ENCODE data around the gene PCNX2.
A peak's percentile ranks its signal among the peaks of the same experiment; 100 is the strongest.
"Not testable (repeated sequence)": the region's sequence is repeated elsewhere in the genome, so short reads cannot be mapped to it uniquely, and the experiment has no call there.

PCNX2 gene

GRCh38 chr1:233158322-233158721, 137.2 kb downstream of the PCNX2 start:
- no peak for DNase-seq (ENCODE audit: low spot score)

DNA sequence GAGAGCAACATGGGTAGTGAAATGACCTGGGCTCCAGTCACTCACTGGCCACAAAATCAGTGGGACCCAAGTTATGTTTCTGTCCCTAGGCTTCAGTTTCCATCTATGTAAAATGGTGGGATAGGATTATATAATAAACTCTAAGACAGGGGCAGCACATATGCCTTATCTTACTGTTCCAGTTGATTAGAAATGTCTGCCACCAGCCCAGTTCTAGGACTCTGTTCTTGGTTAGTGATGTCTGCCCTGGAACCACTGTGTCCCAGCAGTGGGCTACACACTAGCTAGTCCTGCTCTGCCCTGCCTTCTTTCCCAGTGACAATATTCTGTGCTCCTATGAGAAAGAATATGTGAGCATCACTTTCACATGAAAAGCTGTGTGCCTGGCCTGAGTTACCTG, 138.3 kb downstream of the PCNX2 start:
- DNase-seq (ENCODE audit: low spot score): no peak

DNA sequence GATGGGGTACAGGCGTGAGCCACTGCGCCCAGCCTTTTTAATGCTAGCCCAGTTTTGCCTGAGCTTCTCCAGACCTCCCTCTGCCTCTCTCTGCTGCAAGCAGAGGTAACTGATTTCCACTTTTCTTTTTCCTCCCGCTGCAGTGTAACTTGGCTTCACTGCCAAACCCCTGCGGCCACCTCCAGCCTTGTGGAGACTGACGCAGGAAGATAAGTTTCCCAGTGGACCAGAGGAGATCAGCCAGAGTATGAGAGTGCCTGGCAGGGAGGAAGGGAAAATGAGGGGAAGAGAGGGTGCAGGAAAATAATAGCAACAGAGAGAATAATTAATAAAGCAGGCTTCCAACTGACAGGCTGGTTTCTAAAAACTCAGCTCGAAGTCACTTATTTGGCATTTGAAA, 143.7 kb downstream of the PCNX2 start:
- DNase-seq (ENCODE audit: low spot score): no peak

GRCh38 chr1:233144434-233144833, 151.1 kb downstream of the PCNX2 start:
- DNase-seq (ENCODE audit: low spot score): no peak

DNA sequence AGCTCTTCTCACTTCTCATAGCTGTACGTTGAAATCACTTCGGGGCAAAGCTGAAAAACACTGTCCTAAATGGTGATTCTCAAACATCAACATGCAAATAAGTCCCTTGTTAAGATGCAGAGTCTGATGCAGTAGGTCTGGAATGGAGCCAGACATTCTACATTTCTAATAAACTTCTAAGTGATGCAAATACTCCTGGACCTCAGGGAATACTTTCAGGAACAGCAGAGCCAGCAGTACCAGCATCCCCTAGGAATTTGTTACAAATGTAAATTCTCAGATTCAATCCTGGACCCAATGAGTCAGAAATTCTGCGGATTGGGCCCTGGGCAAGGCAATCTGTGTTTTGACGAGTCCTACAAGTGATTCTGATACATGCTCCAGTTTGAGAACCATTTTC, 152.3 kb downstream of the PCNX2 start:
- no peak for DNase-seq (ENCODE audit: low spot score)

DNA sequence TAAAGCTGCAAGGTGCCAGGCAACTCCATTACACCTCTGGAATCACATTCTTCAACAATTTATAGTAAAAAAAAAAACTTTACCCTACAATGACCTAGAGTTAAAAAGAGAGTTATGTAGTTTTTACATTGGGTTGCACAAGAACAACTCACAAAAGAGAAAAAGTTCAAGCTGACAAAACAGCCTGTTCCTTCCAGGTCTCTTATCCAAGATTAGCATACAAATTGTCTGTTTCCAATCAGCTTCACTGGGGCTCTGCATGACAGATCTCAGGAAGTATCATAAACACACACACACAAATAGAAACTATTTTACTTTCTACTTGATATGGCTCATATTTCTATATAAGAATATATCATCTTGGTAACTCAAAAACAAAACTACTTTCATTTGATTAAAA, 154.6 kb downstream of the PCNX2 start:
- no peak for DNase-seq (ENCODE audit: low spot score)

DNA sequence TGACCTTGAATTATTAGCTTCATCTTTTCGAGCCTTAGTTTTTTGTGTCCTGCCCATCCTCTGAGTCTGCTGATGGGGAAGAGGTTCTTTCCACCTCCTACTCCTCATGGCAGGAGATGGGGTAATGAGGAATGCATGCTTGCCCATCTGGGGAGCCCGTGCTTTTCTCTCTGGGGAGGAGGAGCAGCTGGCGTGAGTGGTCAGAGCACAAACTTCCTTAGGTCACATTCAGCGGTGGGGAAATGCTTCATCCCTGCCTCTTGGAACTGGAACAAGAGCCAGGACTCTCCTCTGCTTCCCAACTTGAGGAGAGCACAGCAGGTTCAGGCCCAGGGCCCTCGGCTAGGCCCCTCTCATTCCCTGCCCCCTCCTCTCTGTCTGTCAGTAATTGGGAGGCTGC, 155.0 kb downstream of the PCNX2 start:
- DNase-seq (ENCODE audit: low spot score): no peak

DNA sequence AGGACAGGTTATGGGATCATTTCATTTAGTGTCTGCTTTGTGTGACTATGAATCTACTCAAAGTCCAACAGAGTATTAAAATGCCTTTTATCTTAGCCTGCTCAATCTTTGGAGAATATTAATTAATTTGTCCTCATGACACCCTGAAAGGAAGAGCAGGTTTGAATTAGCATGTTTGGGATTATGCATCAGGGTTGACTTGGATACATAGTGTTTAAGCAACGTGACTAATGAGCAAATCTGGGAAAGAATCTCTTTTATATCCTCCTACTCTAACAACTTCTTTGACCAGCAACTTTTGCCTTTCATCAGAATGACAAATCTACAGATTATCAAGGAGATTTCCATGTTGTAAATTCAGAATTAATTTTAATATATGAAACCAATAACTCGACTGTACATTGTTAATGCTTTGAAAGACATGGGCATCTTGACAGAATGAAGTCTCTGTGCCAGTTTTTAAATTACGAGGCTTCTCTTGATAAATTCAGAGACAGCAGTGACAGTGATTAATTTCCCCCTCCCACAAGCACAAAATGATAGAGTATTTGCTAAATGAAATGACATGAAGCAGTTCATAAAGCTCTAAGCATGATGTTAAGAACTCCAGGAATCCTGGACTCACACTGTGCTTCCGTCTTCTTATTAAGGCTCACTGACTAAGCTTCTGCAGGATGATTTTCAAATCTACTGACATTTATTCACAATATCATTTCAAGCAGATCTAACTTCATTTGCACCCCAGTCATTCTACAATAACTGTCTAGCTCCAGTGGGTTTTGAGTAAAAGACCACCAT, 156.5 kb downstream of the PCNX2 start:
- no peak for DNase-seq (ENCODE audit: low spot score)

DNA sequence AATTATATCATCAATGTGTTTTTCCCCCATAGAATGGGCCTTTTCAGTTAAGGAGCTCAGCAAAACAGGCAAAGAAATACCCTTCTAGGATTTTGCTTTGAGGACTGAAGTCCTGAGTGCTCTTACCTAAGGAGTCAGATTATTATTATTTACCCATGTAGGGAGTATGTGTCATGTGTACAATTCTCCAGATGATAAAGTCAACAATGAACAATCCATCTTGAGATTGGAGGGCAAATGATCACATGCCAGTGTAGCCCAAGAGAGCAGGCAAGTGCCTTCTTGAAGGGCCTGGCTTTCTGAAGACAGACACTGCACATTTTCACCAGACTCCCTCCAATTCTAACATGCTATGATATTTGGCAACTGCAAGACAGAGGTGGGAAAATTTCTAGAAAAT, 159.7 kb downstream of the PCNX2 start:
- no peak for DNase-seq (ENCODE audit: low spot score)

DNA sequence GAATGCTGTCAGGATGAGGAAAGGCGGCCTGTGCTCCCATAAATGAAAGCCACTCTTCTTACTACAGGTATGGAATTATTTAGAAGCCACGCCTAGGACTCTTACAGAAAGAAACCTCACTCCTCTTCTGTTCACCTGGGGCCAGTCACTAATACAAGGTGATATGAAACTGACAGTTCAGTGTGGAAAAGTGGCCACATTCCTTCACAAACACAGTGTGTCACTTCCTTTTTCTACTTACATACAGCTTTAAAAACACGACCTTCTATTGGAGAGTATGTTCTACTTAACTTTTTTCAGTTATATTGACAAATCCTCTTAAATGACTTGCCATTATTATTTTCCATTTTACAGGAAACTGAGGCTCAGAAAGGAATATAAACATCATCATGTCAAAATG, 163.1 kb downstream of the PCNX2 start:
- DNase-seq (ENCODE audit: low spot score): no peak

DNA sequence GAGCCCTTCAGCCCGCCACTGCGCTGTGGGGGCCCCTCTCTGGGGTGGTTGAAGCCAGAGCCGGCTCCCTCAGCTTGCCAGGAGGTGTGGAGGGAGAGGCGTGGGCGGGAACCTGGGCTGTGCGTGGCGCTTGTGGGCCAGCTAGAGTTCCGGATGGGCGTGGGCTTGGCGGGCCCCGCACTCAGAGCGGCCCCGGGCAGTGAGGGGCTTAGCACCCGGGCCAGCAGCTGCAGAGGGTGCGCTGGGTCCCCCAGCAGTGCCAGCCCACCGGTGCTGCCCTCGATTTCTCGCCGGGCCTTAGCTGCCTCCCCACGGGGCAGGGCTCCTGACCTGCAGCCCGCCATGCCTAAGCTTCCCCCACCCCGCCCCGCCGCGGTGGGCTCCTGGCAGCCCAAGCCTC, 166.5 kb downstream of the PCNX2 start:
- DNase-seq (ENCODE audit: low spot score): not testable (repeated sequence)

GRCh38 chr1:233127157-233127556, 168.4 kb downstream of the PCNX2 start:
- no peak for DNase-seq (ENCODE audit: low spot score)

- DNase-seq (ENCODE audit: low spot score): no peak
Observed at GRCh38 chr1:233122779-233123178, 172.7 kb downstream of the PCNX2 start.

DNA sequence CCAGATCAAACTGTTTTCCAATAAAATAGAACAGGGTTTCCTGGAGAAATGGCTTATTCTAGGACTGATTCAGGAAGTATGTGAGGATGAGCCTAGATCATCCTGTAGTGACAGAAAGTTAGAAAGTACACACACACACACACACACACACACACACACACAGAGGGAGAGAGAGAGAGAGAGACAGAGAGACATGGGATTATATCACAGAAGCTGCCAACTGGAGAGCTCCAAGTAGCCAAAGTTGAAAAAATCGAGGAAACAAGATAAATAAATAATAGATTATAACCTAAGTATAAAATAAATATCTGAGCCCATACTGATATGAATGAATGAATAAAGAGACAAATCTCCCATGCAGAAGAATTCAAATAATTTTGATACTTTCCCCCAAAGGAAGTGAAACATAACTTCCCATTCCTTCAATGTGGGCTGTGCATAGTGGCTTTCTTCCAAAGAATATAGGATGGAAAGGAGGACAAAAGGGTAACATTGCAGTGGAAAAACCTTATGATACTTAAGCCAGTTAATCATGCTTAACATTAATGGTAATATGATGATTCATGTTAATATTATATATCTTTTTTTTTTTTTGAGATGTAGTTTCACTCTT, 173.5 kb downstream of the PCNX2 start:
- no peak for DNase-seq (ENCODE audit: low spot score)

- no peak for DNase-seq (ENCODE audit: low spot score)
Observed at GRCh38 chr1:233114860-233115259, 180.7 kb downstream of the PCNX2 start.

DNA sequence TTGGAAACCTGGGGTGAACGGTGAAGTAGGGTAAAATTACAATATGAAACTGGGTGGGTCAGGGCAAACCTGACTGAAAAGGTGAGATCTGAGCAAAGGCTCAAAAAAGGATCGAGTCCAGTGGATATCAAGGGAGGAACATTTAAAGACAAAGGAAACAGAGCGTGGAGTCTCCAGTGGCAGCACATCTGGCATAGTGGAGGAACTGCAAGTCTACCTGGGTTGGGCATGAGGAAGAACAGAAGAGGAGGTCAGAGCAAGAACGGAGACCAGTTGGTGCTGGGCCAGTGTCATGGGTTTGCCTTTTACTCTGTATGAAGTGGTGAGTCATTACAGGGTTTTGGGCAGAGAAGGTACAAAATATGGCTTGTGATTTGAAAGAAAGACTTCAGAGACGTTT, 181.4 kb downstream of the PCNX2 start:
- no peak for DNase-seq (ENCODE audit: low spot score)

DNA sequence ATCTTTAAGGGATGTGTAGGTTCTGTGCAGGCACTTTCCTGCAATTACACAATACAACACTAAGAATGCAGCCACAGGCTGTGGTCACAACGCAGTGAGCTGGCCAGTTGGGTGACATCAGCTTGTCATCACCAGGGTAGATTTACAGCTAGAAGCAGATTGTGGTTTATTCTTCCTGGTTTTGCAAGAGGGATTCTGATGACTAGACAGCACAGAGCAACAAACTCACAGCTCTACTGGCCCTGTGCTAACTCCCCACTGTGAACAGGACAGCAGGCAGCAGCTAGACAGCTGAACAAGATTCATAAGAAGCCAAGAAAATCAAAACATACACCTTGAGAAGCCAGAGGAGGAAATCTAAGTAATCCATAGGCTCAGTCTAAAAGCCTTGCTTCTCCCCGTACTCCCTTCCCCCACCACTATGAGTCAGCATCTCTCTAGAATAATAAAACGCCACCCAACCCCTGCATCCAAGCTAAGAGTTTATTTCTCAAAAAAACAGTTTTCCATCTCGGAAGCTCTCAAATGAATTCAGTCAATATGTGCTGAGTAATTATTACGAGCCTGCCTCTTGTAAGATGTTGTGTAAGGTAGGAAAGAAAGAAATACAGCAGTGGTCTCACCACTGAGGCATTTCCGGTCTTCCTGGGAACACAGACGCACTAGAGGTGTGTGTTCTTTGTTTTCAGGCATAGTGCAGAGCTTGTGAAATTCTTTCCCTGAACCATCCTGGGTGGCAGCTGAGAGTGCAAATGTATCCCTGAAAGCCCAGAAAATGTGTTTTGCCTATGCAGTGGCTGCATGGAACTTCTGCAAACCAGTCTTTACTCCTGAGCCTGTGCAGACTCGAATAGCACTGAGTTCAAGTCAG, 182.3 kb downstream of the PCNX2 start:
- DNase-seq (ENCODE audit: low spot score): peak; percentile 13

- DNase-seq (ENCODE audit: low spot score): no peak
Observed at GRCh38 chr1:233112186-233113008, 183.1 kb downstream of the PCNX2 start.

DNA sequence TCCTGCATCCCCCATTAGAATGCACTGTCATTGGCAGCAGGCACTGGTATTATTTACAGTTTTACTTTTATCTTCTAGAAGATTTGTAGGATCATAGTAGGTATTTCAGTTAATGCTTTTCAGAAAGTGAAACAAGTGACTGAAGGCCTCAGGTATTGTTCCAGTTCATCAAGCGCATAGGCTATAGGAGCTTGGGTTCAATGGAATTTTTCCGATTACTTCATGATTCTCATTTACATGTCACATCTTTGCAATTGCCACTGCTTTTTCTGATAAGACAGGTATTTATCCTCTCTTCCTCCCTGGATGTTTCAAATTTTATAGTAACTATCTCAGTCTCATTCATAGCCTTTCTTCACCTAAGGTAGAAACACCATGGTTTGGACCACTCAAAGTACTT, 183.8 kb downstream of the PCNX2 start:
- no peak for DNase-seq (ENCODE audit: low spot score)

DNA sequence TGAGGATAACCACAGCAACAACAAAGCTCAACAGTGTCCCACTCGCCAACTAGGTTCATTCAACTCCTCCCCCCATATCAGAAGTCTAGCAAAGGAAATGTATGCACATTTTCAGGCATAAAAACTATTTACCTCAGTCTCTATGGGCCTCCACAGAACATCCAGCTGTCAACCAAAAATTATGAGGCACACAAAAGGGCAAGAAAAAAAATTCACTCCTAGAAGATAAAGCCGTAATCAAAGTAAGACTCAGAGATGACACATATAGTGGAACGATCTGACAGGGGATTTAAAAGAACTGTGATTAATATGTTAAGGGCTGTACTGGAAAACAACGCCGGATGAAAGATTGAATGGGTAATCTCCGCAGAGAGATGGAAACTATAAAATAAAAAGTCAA, 186.4 kb downstream of the PCNX2 start:
- no peak for DNase-seq (ENCODE audit: low spot score)

- not testable (repeated sequence) for DNase-seq (ENCODE audit: low spot score)
Observed at GRCh38 chr1:233107716-233108130, 187.8 kb downstream of the PCNX2 start.

DNA sequence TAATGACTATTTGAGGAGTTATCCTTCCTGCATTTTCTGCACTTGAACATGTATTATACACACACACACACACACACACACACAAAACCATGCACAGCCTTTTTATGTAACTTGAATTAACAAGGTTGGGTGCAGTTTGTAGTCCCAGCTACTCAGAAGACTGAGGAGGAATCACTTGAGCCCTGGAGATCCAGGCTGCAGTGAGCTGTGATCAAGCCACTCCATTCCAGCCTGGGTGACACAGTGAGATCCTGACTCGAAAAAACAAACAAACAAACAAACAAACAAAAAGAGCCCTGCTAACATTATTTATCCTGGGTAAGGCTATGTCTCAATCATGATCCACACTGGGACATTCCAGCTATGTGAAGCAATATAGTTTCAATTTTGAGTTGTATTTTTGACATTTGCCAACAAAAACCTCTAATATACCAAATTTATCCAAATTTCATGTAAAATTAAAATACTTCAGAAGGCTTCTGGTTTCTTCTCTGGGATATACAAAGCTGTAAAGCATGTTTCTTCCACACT, 188.3 kb downstream of the PCNX2 start:
- no peak for DNase-seq (ENCODE audit: low spot score)
